ENCODE results near the gene ISG15. TPM values are rescaled to one million over a fixed set of nuclear protein-coding genes. Genes with fewer than 3 reads are reported as not detected.

The ISG15 gene
- total and polyA plus RNA-seq, 8 donors, result 8.3 to 90.0 (median 15.7) TPM

GRCh38 chr1:980137-980571 lies 33.1 kb upstream of the ISG15 start:
- Histone ChIP-seq H3K27me3 (peaks cover 0 to 81% of the 10 kb centered on the region in 2 donors), H3K4me1 (peaks cover 5 to 8% of the 10 kb centered on the region in 2 donors), H3K36me3 (no peaks in the 10 kb centered on the region), H3K4me3 (no peak overlapping the region), H3K27ac (no peak overlapping the region), H3K9me3 (no peaks in the 10 kb centered on the region)
- TF ChIP-seq CTCF (IDR thresholded peaks at IDR 0.05), result no peak
- intact Hi-C loops (cut with DNase I), result no loop called here
- DNase-seq (no peak), ATAC-seq (no peak)

- no peak for ATAC-seq
- Histone ChIP-seq H3K27me3 (peaks cover 0 to 81% of the 10 kb centered on the region in 2 donors), H3K36me3 (no peaks in the 10 kb centered on the region), H3K27ac (no peak overlapping the region), H3K4me3 (no peak overlapping the region), H3K9me3 (no peaks in the 10 kb centered on the region), H3K4me1 (peaks cover 5 to 6% of the 10 kb centered on the region in 2 donors)
- peak in 1 of 4 donors; percentile 79 for DNase-seq
- no peak for TF ChIP-seq CTCF (IDR thresholded peaks at IDR 0.05)
- intact Hi-C loops (cut with DNase I), result no loop called here
Observed at GRCh38 chr1:980602-981395, 32.5 kb upstream of the ISG15 start.

DNA sequence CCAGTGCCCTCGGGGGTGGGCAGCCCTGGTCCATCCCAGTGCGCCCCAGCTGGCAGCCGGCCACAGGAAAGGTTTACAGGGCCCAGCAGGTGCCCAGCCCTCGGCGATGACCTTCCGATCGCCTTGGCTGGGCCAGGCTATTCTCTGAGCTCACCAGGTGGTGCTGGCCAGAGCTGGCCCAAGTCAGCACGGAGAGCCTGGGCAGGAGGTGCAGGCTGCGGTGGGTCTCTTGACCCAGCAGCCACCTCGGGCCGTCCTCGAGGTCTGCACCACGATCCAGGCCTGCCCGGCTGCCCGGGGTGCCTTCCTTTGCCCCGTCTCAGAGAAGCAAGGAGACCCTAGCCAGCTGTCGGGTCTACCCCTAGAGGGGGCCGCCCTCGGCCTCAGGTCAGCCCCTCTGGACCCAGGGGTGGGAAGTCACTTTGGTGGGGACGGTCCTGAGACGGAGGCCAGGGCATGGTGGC lies 31.8 kb upstream of the ISG15 start:
- no peaks in the 10 kb centered on the region for H3K36me3 ChIP-seq
- H3K27ac ChIP-seq, result no peak overlapping the region
- H3K27me3 ChIP-seq, result peaks cover 0 to 81% of the 10 kb centered on the region in 2 donors
- no peak overlapping the region for H3K4me3 ChIP-seq
- no peaks in the 10 kb centered on the region for H3K9me3 ChIP-seq
- ATAC-seq (no peak), DNase-seq (peak in 1 of 4 donors; percentile 46)
- TF ChIP-seq CTCF (IDR thresholded peaks at IDR 0.05), result no peak
- H3K4me1 ChIP-seq, result no peaks in the 10 kb centered on the region
- intact Hi-C loops (cut with DNase I), result no loop called here

- H3K4me1 ChIP-seq, result no peaks in the 10 kb centered on the region
- peaks cover 0 to 84% of the 10 kb centered on the region in 2 donors for H3K27me3 ChIP-seq
- peak in 1 of 4 donors; percentile 76 for DNase-seq
- no peak within 1 kb of the TSS for H3K27ac ChIP-seq
- H3K36me3 ChIP-seq, result no peaks in the 10 kb centered on the region
- TF ChIP-seq CTCF (IDR thresholded peaks at IDR 0.05), result no peak
- ATAC-seq, result no peak
- no peaks in the 10 kb centered on the region for H3K9me3 ChIP-seq
- H3K4me3 ChIP-seq, result no peak within 1 kb of the TSS
- intact Hi-C loops (cut with DNase I), result no loop called here
Observed at GRCh38 chr1:981955-982558, 31.2 kb upstream of the ISG15 start, which contains the start of gene PERM1. PERM1 (minus strand) TSS chr1:982093; CDS start chr1:981029, 1,064 bp downstream.
